Caco-2 (cell line): ENCODE data around the gene GSPT2. TPM values are rescaled to one million over a fixed set of nuclear protein-coding genes. Genes with fewer than 3 reads are reported as not detected.
"Not testable (repeated sequence)": the region's sequence is repeated elsewhere in the genome, so short reads cannot be mapped to it uniquely, and the experiment has no call there.

Experiments
- BruUV-seq: library from RNA; stranded (reverse); fragments of 400-500 nt; replicated peaks from 2 replicates; lab custom pipeline; 2021; lab: Mats Ljungman, UMichigan
- CTCF ChIA-PET: fragments of 300-600 bp; sonication (Branson Sonifier 250); formaldehyde crosslinking; loops from one replicate; lab custom pipeline; 2022; ENCODE audit warnings: antibody characterized with exemption; lab: Charles Lee
- POLR2A ChIA-PET: fragments of 300-600 bp; sonication (Branson Sonifier 250); formaldehyde crosslinking; loops from one replicate; lab custom pipeline; 2022; ENCODE audit warnings: antibody characterized with exemption; lab: Charles Lee
- DNase-seq, 2 experiments: peaks; one replicate each; pipeline versions ENCODE4 v3.0.0 to v3.0.0-alpha.2; 2020 to 2022
- H3K27me3 ChIP-seq: replicated peaks from 2 replicates; pipeline ENCODE4 v1.6.0; 2011; ENCODE audit warnings: low read length; ENCODE audit not compliant: control insufficient read depth, insufficient read depth
- H3K36me3 ChIP-seq: 2 replicates; pipeline ENCODE4 v1.5.1; 2011; ENCODE audit warnings: low read length; ENCODE audit not compliant: control insufficient read depth, insufficient read depth
- H3K4me1 ChIP-seq: fragments of 250-450 bp; sonication (Bioruptor Pico); 2 replicates; pipeline ENCODE4 v1.5.1; 2020; ENCODE audit warnings: mild to moderate bottlenecking
- H3K4me3 ChIP-seq: 2 replicates; pipeline ENCODE4 v1.5.1; 2011; ENCODE audit warnings: low read depth, mild to moderate bottlenecking, control low read depth, low read length
- H3K9me3 ChIP-seq: fragments of 250-450 bp; sonication (Bioruptor Pico); 2 replicates; pipeline ENCODE4 v1.5.1; 2020; ENCODE audit warnings: mild to moderate bottlenecking, moderate library complexity
- H3K27ac Mint-ChIP-seq: one replicate; pipeline ENCODE4 v1.8.0; 2022; ENCODE audit warnings: mixed read lengths; ENCODE audit not compliant: unreplicated experiment
- H3K27me3 Mint-ChIP-seq: one replicate; pipeline ENCODE4 v1.8.0; 2022; ENCODE audit warnings: mixed read lengths; ENCODE audit not compliant: insufficient read depth, unreplicated experiment
- H3K36me3 Mint-ChIP-seq: one replicate; pipeline ENCODE4 v1.8.0; 2022; ENCODE audit warnings: mild to moderate bottlenecking, mixed read lengths; ENCODE audit not compliant: insufficient read depth, unreplicated experiment
- H3K4me1 Mint-ChIP-seq: one replicate; pipeline ENCODE4 v1.8.0; 2022; ENCODE audit warnings: low read depth, mixed read lengths; ENCODE audit not compliant: unreplicated experiment
- H3K4me3 Mint-ChIP-seq: one replicate; pipeline ENCODE4 v1.8.0; 2022; ENCODE audit warnings: mild to moderate bottlenecking, moderate library complexity, mixed read lengths; ENCODE audit not compliant: unreplicated experiment
- H3K9me3 Mint-ChIP-seq: one replicate; pipeline ENCODE4 v1.8.0; 2022; ENCODE audit warnings: mixed read lengths; ENCODE audit not compliant: unreplicated experiment
- intact Hi-C: fragments of 100-400 bp; cut with micrococcal nuclease; formaldehyde crosslinking; loops from one replicate; pipeline ENCODE4 v1.10.0; 2022; ENCODE audit not compliant: unreplicated experiment
- total RNA-seq: library from RNA; stranded (reverse); gene quantifications from 2 replicates; pipeline ENCODE4 v1.2.3, GENCODE V29; 2022
- TF ChIP-seq, protein P1 (sequence below), 2 experiments: fragments of 200-600 bp in 1 of 2; IDR thresholded peaks; 1 replicate in 1 of 2; 2 replicates in 1 of 2; pipeline versions ENCODE4 v1.5.1 to v1.8.0; 2011 to 2022; ENCODE audit warnings: antibody characterized with exemption in 1 of 2, control low read depth in 1 of 2, inconsistent platforms in 1 of 2, low read depth in 1 of 2, low read length in 1 of 2, mild to moderate bottlenecking in 1 of 2, moderate library complexity in 1 of 2; ENCODE audit not compliant: insufficient read depth in 1 of 2, severe bottlenecking in 1 of 2, unreplicated experiment in 1 of 2

GSPT2 gene
- total RNA-seq, 1 experiment from 2014 or later = 7.3 TPM

DNA sequence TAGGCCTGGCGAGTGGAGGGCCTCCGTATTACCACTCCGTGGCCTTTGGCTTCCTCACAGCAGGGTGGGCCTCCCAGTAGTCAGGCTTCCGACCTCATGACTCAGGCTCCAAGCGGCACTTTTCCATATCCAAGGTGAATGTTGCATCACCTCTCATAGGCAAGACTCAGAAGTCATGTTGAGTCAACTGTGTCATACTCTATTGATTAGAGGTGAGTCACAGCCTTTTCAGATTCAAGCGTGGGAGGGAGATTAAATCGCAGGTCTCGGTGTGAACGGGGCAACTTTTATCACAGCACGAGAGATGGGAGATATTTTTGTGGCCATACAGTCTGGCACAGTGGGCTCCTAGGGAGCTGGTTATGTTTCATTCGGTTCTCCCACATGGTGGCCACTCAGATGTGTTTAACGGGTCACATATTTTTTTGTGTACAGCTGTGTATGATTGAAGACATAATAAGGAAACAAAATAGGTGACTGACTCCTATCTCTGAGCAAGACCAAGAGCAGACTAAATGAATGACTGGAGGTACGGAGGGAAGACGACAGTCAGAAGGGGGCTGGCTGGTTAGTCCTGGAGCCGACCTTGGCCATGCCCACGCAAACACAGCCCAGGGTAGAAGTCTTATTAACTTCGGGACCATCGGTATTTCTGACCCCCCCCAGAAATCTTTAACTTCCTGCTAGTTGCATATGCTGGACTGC is 30.1 kb upstream of the GSPT2 start:
- intact Hi-C loops, H3K36me3 Mint-ChIP-seq, H3K4me1 Mint-ChIP-seq, DNase-seq, H3K4me3 Mint-ChIP-seq, POLR2A ChIA-PET, H3K27me3 ChIP-seq, CTCF ChIA-PET, H3K9me3 Mint-ChIP-seq, H3K4me1 ChIP-seq, BruUV-seq, H3K27ac Mint-ChIP-seq, H3K36me3 ChIP-seq, H3K4me3 ChIP-seq, H3K27me3 Mint-ChIP-seq, H3K9me3 ChIP-seq: not testable (repeated sequence)

DNA sequence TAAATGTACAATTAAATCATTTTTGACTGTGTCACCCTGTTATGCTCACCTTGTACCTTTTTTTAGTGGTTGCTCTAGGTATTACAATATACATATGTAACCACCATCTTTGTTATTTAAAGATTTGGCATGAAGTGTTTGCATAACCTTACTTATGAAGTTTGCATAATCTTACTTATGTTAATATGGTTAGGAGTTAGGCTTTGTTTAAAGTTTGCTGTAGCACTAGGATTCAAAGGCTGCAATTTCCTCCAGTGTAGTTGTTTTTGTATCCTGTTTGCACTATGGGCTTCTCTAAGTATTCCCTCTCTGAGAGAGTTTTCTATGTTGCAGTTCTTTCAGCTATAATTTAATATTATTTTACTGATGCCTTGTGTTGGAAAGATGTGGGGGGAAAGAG is 15.0 kb upstream of the GSPT2 start:
- POLR2A ChIA-PET = no interaction called here
- CTCF ChIA-PET = no interaction called here
- H3K9me3 Mint-ChIP-seq = no peaks in the 10 kb centered on the region
- no peaks in the 10 kb centered on the region for H3K36me3 ChIP-seq
- TF ChIP-seq, protein P1, sequence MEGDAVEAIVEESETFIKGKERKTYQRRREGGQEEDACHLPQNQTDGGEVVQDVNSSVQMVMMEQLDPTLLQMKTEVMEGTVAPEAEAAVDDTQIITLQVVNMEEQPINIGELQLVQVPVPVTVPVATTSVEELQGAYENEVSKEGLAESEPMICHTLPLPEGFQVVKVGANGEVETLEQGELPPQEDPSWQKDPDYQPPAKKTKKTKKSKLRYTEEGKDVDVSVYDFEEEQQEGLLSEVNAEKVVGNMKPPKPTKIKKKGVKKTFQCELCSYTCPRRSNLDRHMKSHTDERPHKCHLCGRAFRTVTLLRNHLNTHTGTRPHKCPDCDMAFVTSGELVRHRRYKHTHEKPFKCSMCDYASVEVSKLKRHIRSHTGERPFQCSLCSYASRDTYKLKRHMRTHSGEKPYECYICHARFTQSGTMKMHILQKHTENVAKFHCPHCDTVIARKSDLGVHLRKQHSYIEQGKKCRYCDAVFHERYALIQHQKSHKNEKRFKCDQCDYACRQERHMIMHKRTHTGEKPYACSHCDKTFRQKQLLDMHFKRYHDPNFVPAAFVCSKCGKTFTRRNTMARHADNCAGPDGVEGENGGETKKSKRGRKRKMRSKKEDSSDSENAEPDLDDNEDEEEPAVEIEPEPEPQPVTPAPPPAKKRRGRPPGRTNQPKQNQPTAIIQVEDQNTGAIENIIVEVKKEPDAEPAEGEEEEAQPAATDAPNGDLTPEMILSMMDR (IDR thresholded peaks at IDR 0.05; ENCODE audit: insufficient read depth in 1 of 2, low read depth in 1 of 2, low read length in 1 of 2, severe bottlenecking in 1 of 2, unreplicated experiment in 1 of 2) = no peak
- DNase-seq = no peak
- BruUV-seq = no TSS peak
- no peaks in the 10 kb centered on the region for H3K9me3 ChIP-seq
- no peaks in the 10 kb centered on the region for H3K27me3 Mint-ChIP-seq
- intact Hi-C loops = no loop called here
- no peaks in the 10 kb centered on the region for H3K36me3 Mint-ChIP-seq
- H3K4me1 ChIP-seq = no peaks in the 10 kb centered on the region
- H3K27ac Mint-ChIP-seq = no peak overlapping the region
- no peaks in the 10 kb centered on the region for H3K4me1 Mint-ChIP-seq
- no peaks in the 10 kb centered on the region for H3K27me3 ChIP-seq
- H3K4me3 Mint-ChIP-seq = no peak overlapping the region
- no peak overlapping the region for H3K4me3 ChIP-seq

DNA sequence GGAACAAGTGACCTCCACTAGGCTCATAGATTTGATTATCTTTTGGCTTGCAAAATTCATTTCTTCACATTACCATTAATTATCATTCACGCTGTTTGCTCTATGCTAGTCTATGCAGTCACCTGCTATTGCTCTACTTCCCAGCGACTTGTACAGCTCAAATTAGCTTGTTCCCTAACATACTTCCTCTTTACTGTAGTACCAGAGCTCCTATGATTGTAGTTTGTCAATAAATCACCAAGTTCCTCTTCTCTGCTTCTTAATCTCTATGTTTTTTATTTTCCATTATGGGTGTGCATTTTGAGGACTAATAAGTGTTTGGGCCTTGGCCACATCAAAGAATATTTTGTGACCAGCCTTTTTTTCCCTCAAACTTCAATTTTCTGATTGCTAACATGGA is 6.2 kb upstream of the GSPT2 start:
- TF ChIP-seq, protein P1 (IDR thresholded peaks at IDR 0.05; ENCODE audit: insufficient read depth in 1 of 2, low read depth in 1 of 2, low read length in 1 of 2, severe bottlenecking in 1 of 2, unreplicated experiment in 1 of 2) = no peak
- Mint-ChIP-seq H3K27me3 (peaks cover 3% of the 10 kb centered on the region), H3K4me3 (no peak overlapping the region), H3K9me3 (no peaks in the 10 kb centered on the region), H3K27ac (no peak overlapping the region), H3K36me3 (no peaks in the 10 kb centered on the region), H3K4me1 (no peaks in the 10 kb centered on the region)
- Histone ChIP-seq H3K27me3 (no peaks in the 10 kb centered on the region), H3K4me1 (no peaks in the 10 kb centered on the region), H3K4me3 (no peak overlapping the region), H3K36me3 (no peaks in the 10 kb centered on the region), H3K9me3 (no peaks in the 10 kb centered on the region)
- intact Hi-C loops = no loop called here
- DNase-seq = no peak
- ChIA-PET POLR2A (no interaction called here), CTCF (no interaction called here)
- BruUV-seq = no TSS peak
